Pancreas (tissue), 10 donors: ENCODE results near the gene EIF4G3. TPM values are rescaled to one million over a fixed set of nuclear protein-coding genes. Genes with fewer than 3 reads are reported as not detected.
"Not testable (repeated sequence)": the region's sequence is repeated elsewhere in the genome, so short reads cannot be mapped to it uniquely, and the experiment has no call there.

Experiments used
- ATAC-seq, 4 donors: fragments of 200-7000 bp; cut with Tn5 transposase; one replicate each; pipeline versions ENCODE4 v1.8.0 to v1.9.1; 2020; ENCODE audit warnings: mild to moderate bottlenecking in 4 of 4, moderate library complexity in 4 of 4
- DNase-seq, 6 donors: peaks; one replicate each; pipeline ENCODE4 v3.0.0-alpha.2; 2020
- FAIRE-seq: peaks from 2 replicates; lab custom pipeline; 2012; peaks lifted over from hg19 to GRCh38; lab: Jason Lieb, UNC
- H3K27ac ChIP-seq, 4 donors: fragments of 200-600 bp; sonication (generic); 1 replicate in 3 of 4; 2 replicates in 1 of 4; pipeline versions ENCODE4 v1.5.0 to v1.8.0; 2020
- H3K27me3 ChIP-seq, 4 donors: fragments of 200-600 bp; one replicate each; pipeline ENCODE4 v1.8.0; 2021
- H3K36me3 ChIP-seq, 3 donors: fragments of 200-600 bp; sonication (generic) in 1 of 3; one replicate each; pipeline versions ENCODE4 v1.5.0 to v1.8.0; 2020 to 2021
- H3K4me1 ChIP-seq, 3 donors: fragments of 200-600 bp; one replicate each; pipeline ENCODE4 v1.8.0; 2021
- H3K4me3 ChIP-seq, 4 donors: fragments of 200-600 bp; sonication (generic) in 2 of 4; one replicate each; pipeline versions ENCODE4 v1.5.0 to v1.8.0; 2020 to 2021
- H3K9me3 ChIP-seq, 4 donors: fragments of 200-600 bp; one replicate each; pipeline ENCODE4 v1.8.0; 2021
- WGBS, 2 donors: extraction: QIAGEN DNeasy Blood & Tissue Kit; methylation state at CpG; one replicate each; pipeline ENCODE4 v1.1.7; 2013; 5-methylcytosine and 5-hydroxymethylcytosine counted together
- intact Hi-C, 3 donors: fragments of 100-400 bp; cut with DNase I; formaldehyde crosslinking; loops; one replicate each; pipeline versions ENCODE4 v1.11.1 to v1.14.2; 2022
- polyA plus RNA-seq, 2 donors: library from polyadenylated mRNA; stranded (reverse); fragments of 200-250 nt; gene quantifications; one replicate each; pipeline ENCODE4 v1.2.3, GENCODE V29; 2013
- total RNA-seq, 6 donors: library from RNA; stranded (reverse); fragmentation: NEBNext Ultra II Directional in 4 of 6; extraction: Animal tissue kit (Norgen Biotek cat#: 25700) in 4 of 6; gene quantifications; one replicate each; pipeline versions ENCODE4 v1.2.1 to v1.2.4, GENCODE V29; 2021 to 2023
- TF ChIP-seq, protein P1 (sequence below), 4 donors: fragments of 200-600 bp; sonication (generic) in 3 of 4; IDR thresholded peaks; one replicate each; pipeline versions ENCODE4 v1.5.0 to v1.8.0; 2021; ENCODE audit warnings: antibody characterized with exemption in 4 of 4
- donor health status: healthy with polysubstance abuse.
- donor health status: DM: no; HTN: no; CAD: no; lungs with moderate emphysema.
- donor health status: DM: no; HTN: no; CAD: no.
- donor health status: control.
- donor health status: control.
- donor health status: Bipolar disorder and iron deficiency.
- donor health status: DM: yes; HTN: yes; CAD: no.
- donor health status: DM: no; HTN: no; CAD: no.
- donor health status: DM: no; HTN: no; CAD: no.
- donor health status: DM: yes; HTN: yes; CAD: no.

EIF4G3 gene
- total and polyA plus RNA-seq, 8 donors = 9.6 to 22.7 (median 13.8) TPM

DNA sequence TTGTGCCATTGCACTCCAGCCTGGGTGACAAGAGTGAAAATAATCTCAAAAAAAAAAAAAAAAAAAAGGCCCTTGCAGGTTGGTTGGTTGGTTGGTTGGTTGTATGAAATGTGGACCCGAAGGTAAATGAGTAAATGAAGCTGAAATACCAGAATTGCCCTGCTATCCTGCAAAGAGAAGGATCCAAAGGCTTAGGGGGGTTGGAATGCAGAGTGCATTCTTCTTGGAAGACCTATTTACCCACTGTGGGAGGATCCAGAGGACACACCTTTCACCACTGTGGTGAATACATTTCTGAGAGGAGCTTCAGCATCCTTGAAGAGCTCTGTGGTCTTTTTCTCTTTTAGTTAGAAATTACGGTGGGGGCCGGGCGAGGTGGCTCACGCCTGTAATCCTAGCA lies 28.7 kb upstream of the EIF4G3 start:
- FAIRE-seq (no peak), ATAC-seq (no peak), DNase-seq (no peak)
- H3K9me3 ChIP-seq = no peaks in the 10 kb centered on the region
- no peak overlapping the region for H3K4me3 ChIP-seq
- no peaks in the 10 kb centered on the region for H3K36me3 ChIP-seq
- TF ChIP-seq, protein P1, sequence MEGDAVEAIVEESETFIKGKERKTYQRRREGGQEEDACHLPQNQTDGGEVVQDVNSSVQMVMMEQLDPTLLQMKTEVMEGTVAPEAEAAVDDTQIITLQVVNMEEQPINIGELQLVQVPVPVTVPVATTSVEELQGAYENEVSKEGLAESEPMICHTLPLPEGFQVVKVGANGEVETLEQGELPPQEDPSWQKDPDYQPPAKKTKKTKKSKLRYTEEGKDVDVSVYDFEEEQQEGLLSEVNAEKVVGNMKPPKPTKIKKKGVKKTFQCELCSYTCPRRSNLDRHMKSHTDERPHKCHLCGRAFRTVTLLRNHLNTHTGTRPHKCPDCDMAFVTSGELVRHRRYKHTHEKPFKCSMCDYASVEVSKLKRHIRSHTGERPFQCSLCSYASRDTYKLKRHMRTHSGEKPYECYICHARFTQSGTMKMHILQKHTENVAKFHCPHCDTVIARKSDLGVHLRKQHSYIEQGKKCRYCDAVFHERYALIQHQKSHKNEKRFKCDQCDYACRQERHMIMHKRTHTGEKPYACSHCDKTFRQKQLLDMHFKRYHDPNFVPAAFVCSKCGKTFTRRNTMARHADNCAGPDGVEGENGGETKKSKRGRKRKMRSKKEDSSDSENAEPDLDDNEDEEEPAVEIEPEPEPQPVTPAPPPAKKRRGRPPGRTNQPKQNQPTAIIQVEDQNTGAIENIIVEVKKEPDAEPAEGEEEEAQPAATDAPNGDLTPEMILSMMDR (IDR thresholded peaks at IDR 0.05) = no peak
- H3K27ac ChIP-seq = no peak overlapping the region
- no peaks in the 10 kb centered on the region for H3K27me3 ChIP-seq
- 87 to 89% methylated on average over 5 of the region's 5 CpGs for WGBS, 2 donors
- no peaks in the 10 kb centered on the region for H3K4me1 ChIP-seq
- intact Hi-C loops = no loop called here

DNA sequence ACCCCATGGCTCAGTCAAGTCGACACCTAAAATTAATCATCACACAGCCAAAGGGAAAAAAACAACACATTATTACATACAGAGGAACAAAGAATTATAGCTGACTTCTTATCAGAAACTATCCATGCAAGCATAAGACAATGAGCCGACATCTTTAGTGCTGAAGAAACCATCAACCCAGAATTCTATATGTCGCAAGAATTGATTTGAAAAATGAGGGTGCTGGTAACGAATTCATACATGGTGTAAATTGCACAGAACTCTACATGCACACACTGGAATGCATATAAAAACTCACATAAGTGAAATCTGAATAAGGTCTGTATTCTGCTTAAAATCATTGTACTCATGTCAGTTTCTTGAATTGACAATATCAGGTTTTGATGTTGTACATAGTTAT lies 25.0 kb upstream of the EIF4G3 start:
- FAIRE-seq = no peak
- Histone ChIP-seq H3K9me3 (no peaks in the 10 kb centered on the region), H3K4me1 (no peaks in the 10 kb centered on the region), H3K36me3 (no peaks in the 10 kb centered on the region), H3K27ac (no peak overlapping the region), H3K27me3 (no peaks in the 10 kb centered on the region), H3K4me3 (no peak overlapping the region)
- no peak for DNase-seq
- intact Hi-C loops = no loop called here
- TF ChIP-seq, protein P1 (IDR thresholded peaks at IDR 0.05) = no peak
- 87 to 88% methylated on average over 4 of the region's 4 CpGs for WGBS, 2 donors
- no peak for ATAC-seq

DNA sequence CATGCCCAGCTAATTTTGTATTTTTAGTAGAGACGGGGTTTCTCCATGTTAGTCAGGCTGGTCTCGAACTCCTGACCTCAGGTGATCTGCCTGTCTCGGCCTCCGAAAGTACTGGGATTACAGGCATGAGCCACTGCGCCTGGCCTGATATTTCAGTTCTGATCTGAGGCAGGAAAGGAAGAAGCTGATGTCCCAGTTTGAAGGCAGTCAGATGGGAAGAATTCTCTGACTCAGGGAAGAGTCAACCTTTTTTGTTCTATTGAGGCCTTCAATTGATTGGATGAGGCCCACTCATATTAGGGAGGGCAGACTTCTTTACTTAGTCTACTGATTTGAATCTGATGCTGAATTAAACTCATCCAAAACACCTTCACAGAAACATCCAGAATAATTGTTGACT lies 24.5 kb upstream of the EIF4G3 start:
- intact Hi-C loops, H3K4me3 ChIP-seq, H3K9me3 ChIP-seq, ATAC-seq, H3K27ac ChIP-seq, H3K27me3 ChIP-seq, H3K36me3 ChIP-seq, DNase-seq, FAIRE-seq, H3K4me1 ChIP-seq: not testable (repeated sequence)
- WGBS, 2 donors = 96 to 97% methylated on average over 5 of the region's 5 CpGs

DNA sequence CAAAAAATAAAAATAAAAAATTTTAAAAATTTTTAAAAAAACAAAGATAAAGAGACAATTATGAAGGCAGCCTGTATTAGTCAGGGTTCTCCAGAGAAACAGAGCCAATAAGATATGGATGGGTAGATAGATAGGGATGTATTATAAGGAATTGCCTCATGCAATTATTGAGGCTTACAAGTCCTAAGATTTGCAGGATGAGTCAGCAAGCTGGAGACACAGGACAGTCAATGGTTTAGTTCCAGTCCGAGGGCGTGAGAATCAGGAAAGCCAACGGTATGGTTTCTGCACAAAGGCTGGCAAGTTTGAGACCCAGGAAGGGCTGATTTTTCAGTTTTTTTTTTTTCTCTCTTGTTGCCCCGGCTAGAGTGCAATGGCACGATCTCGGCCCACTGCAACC lies 24.1 kb upstream of the EIF4G3 start:
- Histone ChIP-seq H3K9me3 (no peaks in the 10 kb centered on the region), H3K27me3 (no peaks in the 10 kb centered on the region), H3K27ac (no peak overlapping the region), H3K36me3 (no peaks in the 10 kb centered on the region), H3K4me3 (no peak overlapping the region), H3K4me1 (no peaks in the 10 kb centered on the region)
- no peak for DNase-seq
- intact Hi-C loops = no loop called here
- FAIRE-seq = no peak
- TF ChIP-seq, protein P1 (IDR thresholded peaks at IDR 0.05) = no peak
- no peak for ATAC-seq
- 88 to 97% methylated on average over 6 of the region's 6 CpGs for WGBS, 2 donors

GRCh38 chr1:21198929-21199328 lies 22.2 kb upstream of the EIF4G3 start:
- intact Hi-C loops = loop anchor here in 2 of 3 donors (5.0 to 10.0 kb wide), 3 partner anchors 214 to 504 kb away; no protein-coding TSS in a partner anchor
- no peaks in the 10 kb centered on the region for H3K9me3 ChIP-seq
- TF ChIP-seq, protein P1 (IDR thresholded peaks at IDR 0.05) = no peak
- no peak overlapping the region for H3K4me3 ChIP-seq
- H3K27me3 ChIP-seq = no peaks in the 10 kb centered on the region
- no peaks in the 10 kb centered on the region for H3K4me1 ChIP-seq
- DNase-seq (no peak), FAIRE-seq (no peak), ATAC-seq (no peak)
- H3K36me3 ChIP-seq = no peaks in the 10 kb centered on the region
- no peak overlapping the region for H3K27ac ChIP-seq
- whole genome bisulfite sequencing, 2 donors = 58 to 67% methylated on average over 4 of the region's 4 CpGs
